Stimulated activated CD4-positive, alpha-beta T cell treated with anti-CD3 and anti-CD28 coated beads, Interleukin-15, amount 100 ng/mL, for 1 hour (primary cell): ENCODE results near the gene PAX5.
"Not testable (repeated sequence)": the region's sequence is repeated elsewhere in the genome, so short reads cannot be mapped to it uniquely, and the experiment has no call there.

ENCODE experiments used
- DNase-seq, 2 donors: peaks; one replicate each; pipeline ENCODE4 v3.0.0-alpha.2; 2020; ENCODE audit warnings: low read depth in 1 of 2, low spot score in 1 of 2

Gene PAX5

DNA sequence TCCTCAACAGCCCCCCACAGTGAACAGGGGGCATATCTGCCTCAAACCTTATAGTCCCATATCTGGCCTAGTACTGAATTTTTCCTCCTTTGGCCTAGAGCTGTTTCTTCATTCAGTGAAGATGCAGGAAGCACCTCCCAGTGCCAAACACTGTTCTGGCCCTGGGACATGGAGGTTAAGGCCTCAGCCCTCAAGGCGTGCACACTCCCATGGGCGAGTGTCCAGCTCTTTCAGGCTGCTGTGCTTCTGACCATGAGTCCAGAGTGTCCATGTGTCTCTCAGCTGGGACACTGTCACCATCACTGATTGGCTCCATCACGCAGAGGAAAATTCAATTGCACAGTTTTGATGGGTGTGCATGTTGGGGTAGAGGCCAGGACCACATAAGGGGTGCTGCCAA is 151.5 kb downstream of the PAX5 start:
- DNase-seq = no peak

- no peak for DNase-seq
Measured at GRCh38 chr9:36881743-36882441, 152.2 kb downstream of the PAX5 start.

GRCh38 chr9:36881316-36881715 is 152.8 kb downstream of the PAX5 start:
- DNase-seq = no peak

- no peak for DNase-seq
Measured at GRCh38 chr9:36880075-36880474, 154.0 kb downstream of the PAX5 start.

DNA sequence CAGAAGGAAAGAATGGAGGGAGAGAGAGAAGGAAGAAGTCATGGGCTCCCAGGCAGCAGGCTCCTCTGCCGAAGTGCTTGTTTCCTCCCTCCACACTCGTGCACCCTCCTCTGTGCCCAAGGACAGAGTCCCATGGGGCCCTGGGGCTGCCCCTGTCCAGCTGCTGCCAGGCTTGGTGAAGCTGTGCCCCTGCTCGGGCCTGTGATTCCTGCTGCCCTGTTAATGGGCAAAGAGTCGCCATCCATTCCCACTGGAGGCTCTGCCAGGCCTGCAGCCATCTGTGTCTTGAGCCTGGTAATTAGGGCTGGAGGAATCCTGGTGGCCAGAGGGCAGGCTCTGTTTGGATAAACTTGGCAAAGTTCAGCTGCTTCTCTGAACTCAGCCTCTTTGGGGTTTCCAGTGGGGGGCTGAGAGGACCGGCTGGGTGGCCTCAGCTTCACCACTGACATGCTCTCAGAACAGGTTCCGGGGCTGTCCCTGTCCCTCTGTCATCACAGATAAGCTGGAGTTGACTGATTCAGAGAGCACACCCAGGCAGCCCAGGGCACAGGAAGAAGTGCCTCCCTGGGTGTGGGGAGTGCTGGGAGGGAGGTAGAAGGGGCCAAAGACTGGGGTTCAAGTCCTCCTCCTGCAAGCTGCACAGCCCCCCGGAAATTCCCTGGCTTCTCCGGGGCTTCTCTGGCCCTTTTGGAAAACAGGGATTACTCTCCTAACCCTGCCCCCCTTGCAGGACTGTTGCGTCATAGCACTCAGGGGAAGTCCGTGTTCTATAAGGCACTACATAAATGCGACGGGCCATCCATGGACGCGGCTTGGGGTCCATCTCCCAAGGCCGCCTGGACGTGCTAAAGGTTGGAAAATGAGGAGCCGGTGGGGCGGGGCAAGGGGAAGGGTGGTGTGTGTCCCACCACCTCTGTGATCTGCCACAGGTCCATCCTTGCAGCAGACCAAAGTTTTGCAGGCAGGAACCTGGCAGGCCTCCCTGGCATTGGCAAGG is 154.8 kb downstream of the PAX5 start:
- no peak for DNase-seq

- no peak for DNase-seq
Measured at GRCh38 chr9:36877239-36877638, 156.8 kb downstream of the PAX5 start.

- no peak for DNase-seq
Measured at GRCh38 chr9:36876056-36876455, 158.0 kb downstream of the PAX5 start.

- no peak for DNase-seq
Measured at GRCh38 chr9:36874921-36875320, 159.1 kb downstream of the PAX5 start.

DNA sequence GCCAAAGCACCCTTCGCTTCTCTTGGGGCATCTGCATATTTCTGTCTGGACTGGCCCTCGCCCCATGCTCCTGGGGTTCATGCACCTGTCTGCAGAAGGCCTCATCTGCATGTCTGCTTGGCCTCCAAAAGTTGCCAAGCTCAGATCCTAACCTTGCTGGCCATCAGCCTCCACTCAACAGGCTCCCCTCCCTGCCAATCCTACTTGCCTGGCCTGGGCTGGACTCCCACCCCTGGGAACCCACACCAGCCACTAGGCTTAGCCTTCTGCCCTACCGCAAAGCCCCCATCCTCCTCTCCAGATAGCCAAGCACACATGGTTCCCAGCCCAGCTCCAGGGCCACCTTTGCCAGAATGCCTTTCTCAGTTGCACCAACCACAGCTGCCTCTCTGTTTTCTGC is 159.8 kb downstream of the PAX5 start:
- DNase-seq = no peak

GRCh38 chr9:36873247-36873875 is 160.7 kb downstream of the PAX5 start:
- peak; percentile 31 to 54 for DNase-seq

- DNase-seq = no peak
Measured at GRCh38 chr9:36872641-36873040, 161.4 kb downstream of the PAX5 start.

- no peak for DNase-seq
Measured at GRCh38 chr9:36871606-36872005, 162.5 kb downstream of the PAX5 start.

DNA sequence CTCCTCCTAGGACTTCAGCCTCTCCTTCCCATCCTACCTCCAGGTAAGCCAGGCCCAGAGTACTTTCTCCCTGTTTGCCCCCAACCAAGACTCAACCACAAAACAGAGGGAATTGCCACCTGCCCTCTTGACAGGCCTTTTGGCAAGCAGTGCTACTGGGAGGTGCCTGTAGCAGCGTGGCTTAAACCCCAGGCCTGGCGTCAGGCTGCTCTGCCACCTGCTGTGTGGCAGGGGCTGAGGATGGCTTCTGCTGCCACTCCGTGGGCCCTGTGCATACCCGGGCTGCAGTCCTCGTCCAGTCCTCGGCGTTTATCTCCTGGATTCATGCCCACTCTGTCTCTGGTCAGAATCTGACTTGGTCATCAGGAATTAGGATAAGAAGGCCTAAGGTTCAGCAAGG is 163.1 kb downstream of the PAX5 start:
- no peak for DNase-seq

DNA sequence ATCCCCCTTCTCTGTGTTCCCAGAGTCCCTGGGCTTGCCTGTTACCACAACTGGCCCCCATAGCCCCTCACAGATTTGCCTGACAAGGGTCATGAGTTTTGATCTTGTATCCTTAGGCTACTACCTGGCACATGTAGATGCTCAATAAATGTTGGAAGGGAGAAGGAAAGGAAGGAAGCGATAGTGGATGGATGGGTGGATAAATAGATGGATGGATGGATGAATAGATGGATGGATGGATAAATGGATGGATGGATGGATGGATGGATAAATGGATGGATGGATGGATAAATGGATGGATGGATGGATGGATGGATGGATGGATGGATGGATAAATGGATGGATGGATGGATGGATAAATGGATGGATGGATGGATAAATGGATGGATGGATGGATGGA is 164.5 kb downstream of the PAX5 start:
- DNase-seq = not testable (repeated sequence)

GRCh38 chr9:36868586-36869282 is 165.3 kb downstream of the PAX5 start:
- no peak for DNase-seq

DNA sequence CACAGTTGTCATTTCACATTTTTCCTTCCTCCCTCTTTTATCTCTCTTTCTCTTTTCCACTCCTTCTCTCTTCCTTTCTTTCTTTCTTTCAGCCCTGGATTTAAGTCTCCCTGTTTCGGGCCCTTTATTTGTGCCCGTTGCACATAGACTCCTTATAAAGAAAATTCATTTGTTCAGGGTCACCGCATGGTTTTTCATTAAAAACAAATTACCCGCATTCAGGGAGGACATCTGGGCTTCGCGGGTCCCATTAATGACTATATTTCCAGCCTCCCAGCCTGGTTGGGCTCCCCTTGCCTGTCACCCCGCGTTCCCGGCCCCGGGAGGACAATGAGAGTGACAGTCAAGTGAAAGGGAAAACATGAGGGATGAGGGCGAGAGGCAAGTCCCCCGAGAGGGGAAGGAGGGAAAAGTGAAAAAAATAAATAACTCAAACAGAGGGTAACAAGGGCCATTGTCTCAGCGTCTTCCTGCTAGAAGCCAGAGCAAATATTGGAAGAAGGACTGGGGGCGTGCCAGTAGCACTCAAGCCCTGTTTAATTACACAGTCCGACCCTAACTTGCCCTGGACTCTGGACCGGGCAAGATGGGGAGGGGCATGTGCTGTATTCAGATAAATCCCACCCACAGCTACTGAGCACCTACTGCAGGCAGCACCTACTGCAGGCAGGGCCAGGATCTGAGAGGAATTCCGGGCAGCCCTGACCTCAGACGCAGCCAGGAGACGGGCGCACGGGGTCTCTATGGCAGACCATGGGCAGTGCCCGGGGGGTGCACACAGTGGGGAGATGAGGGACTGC is 166.2 kb downstream of the PAX5 start:
- DNase-seq = no peak

DNA sequence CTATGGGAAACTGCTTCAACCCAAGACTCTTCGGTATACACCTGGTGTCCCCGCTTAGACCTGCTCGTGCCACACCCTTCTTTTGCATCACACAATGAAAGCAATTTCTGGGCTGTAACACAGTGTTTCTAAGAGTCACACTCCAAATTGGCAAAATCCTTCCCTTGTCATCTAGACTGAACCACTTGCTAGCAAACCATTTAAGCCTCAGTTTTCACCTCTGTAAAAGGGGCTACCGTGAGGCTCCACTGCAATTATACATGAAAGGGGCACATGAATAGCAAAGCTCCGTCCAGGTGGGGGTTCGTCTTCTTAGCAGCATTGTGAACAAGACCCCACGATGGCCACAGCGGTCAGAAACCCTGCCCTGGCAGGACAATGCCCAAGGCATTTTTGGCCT is 166.8 kb downstream of the PAX5 start:
- no peak for DNase-seq

GRCh38 chr9:36866840-36867239 is 167.2 kb downstream of the PAX5 start:
- DNase-seq = no peak

DNA sequence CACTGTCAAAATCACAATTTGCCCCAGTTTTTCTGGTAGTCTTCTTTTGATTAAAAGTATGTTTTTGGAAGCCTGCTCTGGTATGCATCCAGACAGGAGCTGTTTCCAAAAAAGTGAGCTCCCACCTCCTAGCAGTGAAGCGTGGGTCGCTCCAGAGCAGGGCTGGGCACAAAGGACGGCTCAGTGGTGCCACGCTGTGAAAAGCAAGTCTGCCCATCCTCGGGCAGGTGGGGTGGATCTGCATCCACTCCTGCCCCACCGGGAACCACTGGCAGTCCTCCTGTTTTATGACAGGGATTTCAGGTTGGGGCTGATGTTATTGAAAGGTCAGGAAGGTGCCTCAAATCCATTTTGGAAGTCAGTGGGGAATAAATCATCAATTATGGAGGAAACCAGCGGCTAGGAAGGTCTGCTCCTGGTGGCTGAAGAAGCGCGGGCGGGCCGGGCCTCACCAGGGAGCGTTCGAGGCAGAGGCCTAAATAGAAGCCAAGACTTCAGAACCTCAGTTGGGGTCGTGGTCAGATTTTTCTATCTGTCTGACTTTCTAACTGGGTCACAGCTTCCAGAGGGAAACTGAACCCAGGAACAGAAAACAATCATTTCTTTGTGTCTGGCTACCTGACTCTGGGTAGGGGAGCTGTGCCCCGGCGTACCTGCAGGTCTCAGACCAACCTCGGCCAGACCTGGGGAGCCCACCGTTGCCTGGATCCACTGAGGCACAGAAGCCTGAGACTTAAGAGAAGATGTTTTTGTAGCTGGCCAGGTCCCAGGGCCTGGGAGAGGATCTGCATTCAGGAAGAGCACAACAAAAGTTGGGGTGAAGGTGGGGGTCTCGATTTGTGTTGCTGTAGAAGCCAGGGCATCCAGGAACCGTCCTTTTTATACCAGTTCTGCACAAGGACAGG is 168.1 kb downstream of the PAX5 start:
- DNase-seq = no peak
